GM23338 (cell line): ENCODE measurements around the gene SHISAL1. TPM values are rescaled to one million over a fixed set of nuclear protein-coding genes. Genes with fewer than 3 reads are reported as not detected.

Experiments used
- ATAC-seq: fragments of 200-7000 bp; cut with Tn5 transposase; 3 replicates; pipeline ENCODE4 v1.9.1; 2020
- DNase-seq: peaks from one replicate; pipeline ENCODE4 v3.0.0-alpha.2; 2015; ENCODE audit warnings: low spot score
- H2AFZ ChIP-seq: fragments of 200-600 bp; sonication (generic); 2 replicates; pipeline ENCODE4 v1.8.0; 2016; ENCODE audit warnings: antibody characterized with exemption, mild to moderate bottlenecking, moderate library complexity
- H3F3A ChIP-seq: fragments of 200-600 bp; sonication (generic); replicated peaks from 2 replicates; pipeline ENCODE4 v1.8.0; 2017; ENCODE audit warnings: antibody characterized with exemption, mixed run types, low read depth
- H3K27ac ChIP-seq: fragments of 200-600 bp; sonication (generic); 2 replicates; pipeline ENCODE4 v1.6.1; 2016; ENCODE audit warnings: low read depth
- H3K27me3 ChIP-seq: fragments of 200-600 bp; sonication (generic); 2 replicates; pipeline ENCODE4 v1.8.0; 2016; ENCODE audit warnings: mild to moderate bottlenecking, mixed run types, moderate library complexity; ENCODE audit not compliant: insufficient read depth
- H3K36me3 ChIP-seq: fragments of 200-600 bp; sonication (generic); 2 replicates; pipeline ENCODE4 v1.8.0; 2016; ENCODE audit warnings: mild to moderate bottlenecking; ENCODE audit not compliant: insufficient read depth
- H3K4me1 ChIP-seq: fragments of 200-600 bp; sonication (generic); 2 replicates; pipeline ENCODE4 v1.8.0; 2016; ENCODE audit warnings: mild to moderate bottlenecking, moderate library complexity; ENCODE audit not compliant: insufficient read depth
- H3K4me2 ChIP-seq: fragments of 200-600 bp; sonication (generic); 2 replicates; pipeline ENCODE4 v1.7.1; 2017; ENCODE audit warnings: mixed run types
- H3K4me3 ChIP-seq: fragments of 200-600 bp; sonication (generic); 2 replicates; pipeline ENCODE4 v1.6.1; 2016; ENCODE audit warnings: mixed run types
- H3K79me2 ChIP-seq: fragments of 200-600 bp; sonication (generic); replicated peaks from 2 replicates; pipeline ENCODE4 v1.8.0; 2017; ENCODE audit warnings: mild to moderate bottlenecking; ENCODE audit not compliant: insufficient read depth
- H3K9me2 ChIP-seq: fragments of 200-600 bp; sonication (generic); 2 replicates; pipeline ENCODE4 v1.8.0; 2017; ENCODE audit not compliant: insufficient read depth
- H4K20me1 ChIP-seq: fragments of 200-600 bp; sonication (generic); replicated peaks from 2 replicates; pipeline ENCODE4 v1.8.0; 2017; ENCODE audit warnings: mild to moderate bottlenecking; ENCODE audit not compliant: insufficient read depth
- H3K27ac Mint-ChIP-seq: 2 replicates; pipeline ENCODE4 v1.8.0; 2020; ENCODE audit warnings: inconsistent platforms, mild to moderate bottlenecking, moderate library complexity, mixed read lengths
- H3K27me3 Mint-ChIP-seq: 3 replicates; pipeline ENCODE4 v1.8.0; 2022; ENCODE audit warnings: low read depth, mild to moderate bottlenecking, moderate library complexity, mixed read lengths, inconsistent platforms; ENCODE audit not compliant: insufficient read depth, poor library complexity
- H3K36me3 Mint-ChIP-seq: 3 replicates; pipeline ENCODE4 v1.8.0; 2021; ENCODE audit warnings: low read depth, mild to moderate bottlenecking, inconsistent platforms, moderate library complexity, mixed read lengths
- H3K4me1 Mint-ChIP-seq: 3 replicates; pipeline ENCODE4 v1.8.0; 2020; ENCODE audit warnings: mild to moderate bottlenecking, inconsistent platforms, mixed read lengths
- H3K4me3 Mint-ChIP-seq: 3 replicates; pipeline ENCODE4 v1.8.0; 2021; ENCODE audit warnings: moderate library complexity, mild to moderate bottlenecking, inconsistent platforms, mixed read lengths
- H3K9me3 Mint-ChIP-seq: 3 replicates; pipeline ENCODE4 v1.8.0; 2020; ENCODE audit warnings: moderate library complexity, mild to moderate bottlenecking, inconsistent platforms, mixed read lengths
- CREB1 ChIP-seq: fragments of 250-450 bp; sonication (Bioruptor Pico); IDR thresholded peaks from 2 replicates; pipeline ENCODE4 v1.5.0; 2020; ENCODE audit warnings: low read depth, mild to moderate bottlenecking, moderate library complexity
- EZH2 ChIP-seq: fragments of 200-600 bp; sonication (generic); IDR thresholded peaks from one replicate; pipeline ENCODE4 v1.8.0; 2017; ENCODE audit warnings: antibody characterized with exemption, mild to moderate bottlenecking, low read depth; ENCODE audit not compliant: unreplicated experiment
- EZH2phosphoT487 ChIP-seq: fragments of 200-600 bp; sonication (generic); IDR thresholded peaks from one replicate; pipeline ENCODE4 v1.8.1; 2018; ENCODE audit warnings: antibody characterized with exemption; ENCODE audit not compliant: unreplicated experiment
- JUNB ChIP-seq: IDR thresholded peaks from one replicate; pipeline ENCODE4 v1.6.1; 2016; ENCODE audit warnings: antibody characterized with exemption; ENCODE audit not compliant: unreplicated experiment
- POLR2AphosphoS5 ChIP-seq: IDR thresholded peaks from 2 replicates; pipeline ENCODE4 v1.6.1; 2016; ENCODE audit warnings: antibody characterized with exemption, low read depth
- STAT1 ChIP-seq: IDR thresholded peaks from one replicate; pipeline ENCODE4 v1.6.1; 2016; ENCODE audit warnings: antibody characterized with exemption; ENCODE audit not compliant: unreplicated experiment
- ZNF114 ChIP-seq: fragments of 250-450 bp; sonication (Bioruptor Pico); IDR thresholded peaks from 2 replicates; pipeline ENCODE4 v1.5.0; 2020; ENCODE audit warnings: mild to moderate bottlenecking, moderate library complexity
- ZNF331 ChIP-seq: fragments of 250-450 bp; sonication (Bioruptor Pico); IDR thresholded peaks from 2 replicates; pipeline ENCODE4 v1.5.0; 2020; ENCODE audit warnings: low read depth, mild to moderate bottlenecking, moderate library complexity
- polyA plus RNA-seq: library from polyadenylated mRNA; unstranded; fragments of >200 nt; fragmentation: Nextera tagmentation; extraction: Ambion mirVana; gene quantifications from 2 replicates; pipeline ENCODE4 v1.2.1, GENCODE V29; 2016
- total RNA-seq: library from RNA; depleted of rRNA; stranded (reverse); fragments of >200 nt; shearing (Covaris generic); gene quantifications from 2 replicates; pipeline ENCODE4 v1.2.3, GENCODE V29; 2014
- TF ChIP-seq, protein P1 (sequence below): IDR thresholded peaks from one replicate; pipeline ENCODE4 v1.6.1; 2018; ENCODE audit warnings: antibody characterized with exemption; ENCODE audit not compliant: unreplicated experiment
- TF ChIP-seq, protein P2 (sequence below): IDR thresholded peaks from 2 replicates; pipeline ENCODE4 v1.6.1; 2016; ENCODE audit warnings: antibody characterized with exemption
- TF ChIP-seq, protein P3 (sequence below), 2 experiments: fragments of 200-600 bp in 1 of 2; sonication (generic) in 1 of 2; conservative IDR thresholded peaks; 2 replicates each; pipeline versions ENCODE4 v1.5.1 to v1.6.1; 2016 to 2017; ENCODE audit warnings: antibody characterized with exemption in 2 of 2, low read depth in 2 of 2, mild to moderate bottlenecking in 2 of 2, moderate library complexity in 1 of 2
- TF ChIP-seq, protein P4 (sequence below): fragments of 250-450 bp; sonication (Bioruptor Pico); IDR thresholded peaks from 2 replicates; pipeline ENCODE4 v1.5.0; 2020; ENCODE audit warnings: mild to moderate bottlenecking, moderate library complexity

Gene SHISAL1
- total and polyA plus RNA-seq, 2 experiments from 2014 or later = 0.71 to 3.4 TPM

DNA sequence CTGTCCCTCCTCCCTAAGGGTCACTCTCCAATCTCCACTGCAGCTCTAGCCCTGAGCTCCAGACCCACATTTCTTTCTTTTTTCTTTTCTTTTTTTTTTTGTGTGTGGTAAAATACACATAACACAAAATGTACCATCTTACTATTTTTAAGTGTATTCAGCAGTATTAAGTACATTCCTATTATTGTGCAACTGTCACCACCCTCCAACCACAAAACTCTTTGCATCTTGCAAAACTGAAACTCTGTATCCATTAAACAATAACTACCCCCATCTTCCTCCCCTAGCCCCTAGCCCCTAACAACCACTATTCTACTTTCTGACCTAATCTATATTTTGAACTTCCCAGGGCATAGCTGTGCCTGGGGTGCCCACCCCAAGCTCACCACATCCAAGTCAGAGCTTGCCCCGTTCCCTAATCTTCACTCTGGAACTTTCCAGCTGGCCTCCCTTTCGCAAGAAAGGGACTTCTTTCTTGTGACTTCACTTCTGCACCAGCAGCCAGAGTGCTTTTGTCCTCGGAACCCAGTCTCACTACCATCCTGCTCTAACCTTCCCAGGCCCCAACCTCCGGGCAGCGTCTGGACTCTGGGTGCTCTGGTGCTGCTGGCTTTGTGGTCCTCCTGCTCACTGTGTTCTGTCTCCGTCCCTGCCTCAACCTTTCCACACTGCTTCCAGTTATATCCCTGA, 101.3 kb downstream of the SHISAL1 start (continued):
- TF ChIP-seq EZH2 (no peak), ZNF331 (CRISPR knock-in tag) (no peak), ZNF114 (CRISPR knock-in tag) (no peak), EZH2phosphoT487 (no peak), JUNB (no peak), STAT1 (no peak), CREB1 (CRISPR knock-in tag) (no peak)
- TF ChIP-seq, protein P1, sequence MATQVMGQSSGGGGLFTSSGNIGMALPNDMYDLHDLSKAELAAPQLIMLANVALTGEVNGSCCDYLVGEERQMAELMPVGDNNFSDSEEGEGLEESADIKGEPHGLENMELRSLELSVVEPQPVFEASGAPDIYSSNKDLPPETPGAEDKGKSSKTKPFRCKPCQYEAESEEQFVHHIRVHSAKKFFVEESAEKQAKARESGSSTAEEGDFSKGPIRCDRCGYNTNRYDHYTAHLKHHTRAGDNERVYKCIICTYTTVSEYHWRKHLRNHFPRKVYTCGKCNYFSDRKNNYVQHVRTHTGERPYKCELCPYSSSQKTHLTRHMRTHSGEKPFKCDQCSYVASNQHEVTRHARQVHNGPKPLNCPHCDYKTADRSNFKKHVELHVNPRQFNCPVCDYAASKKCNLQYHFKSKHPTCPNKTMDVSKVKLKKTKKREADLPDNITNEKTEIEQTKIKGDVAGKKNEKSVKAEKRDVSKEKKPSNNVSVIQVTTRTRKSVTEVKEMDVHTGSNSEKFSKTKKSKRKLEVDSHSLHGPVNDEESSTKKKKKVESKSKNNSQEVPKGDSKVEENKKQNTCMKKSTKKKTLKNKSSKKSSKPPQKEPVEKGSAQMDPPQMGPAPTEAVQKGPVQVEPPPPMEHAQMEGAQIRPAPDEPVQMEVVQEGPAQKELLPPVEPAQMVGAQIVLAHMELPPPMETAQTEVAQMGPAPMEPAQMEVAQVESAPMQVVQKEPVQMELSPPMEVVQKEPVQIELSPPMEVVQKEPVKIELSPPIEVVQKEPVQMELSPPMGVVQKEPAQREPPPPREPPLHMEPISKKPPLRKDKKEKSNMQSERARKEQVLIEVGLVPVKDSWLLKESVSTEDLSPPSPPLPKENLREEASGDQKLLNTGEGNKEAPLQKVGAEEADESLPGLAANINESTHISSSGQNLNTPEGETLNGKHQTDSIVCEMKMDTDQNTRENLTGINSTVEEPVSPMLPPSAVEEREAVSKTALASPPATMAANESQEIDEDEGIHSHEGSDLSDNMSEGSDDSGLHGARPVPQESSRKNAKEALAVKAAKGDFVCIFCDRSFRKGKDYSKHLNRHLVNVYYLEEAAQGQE = no peak
- TF ChIP-seq, protein P2, sequence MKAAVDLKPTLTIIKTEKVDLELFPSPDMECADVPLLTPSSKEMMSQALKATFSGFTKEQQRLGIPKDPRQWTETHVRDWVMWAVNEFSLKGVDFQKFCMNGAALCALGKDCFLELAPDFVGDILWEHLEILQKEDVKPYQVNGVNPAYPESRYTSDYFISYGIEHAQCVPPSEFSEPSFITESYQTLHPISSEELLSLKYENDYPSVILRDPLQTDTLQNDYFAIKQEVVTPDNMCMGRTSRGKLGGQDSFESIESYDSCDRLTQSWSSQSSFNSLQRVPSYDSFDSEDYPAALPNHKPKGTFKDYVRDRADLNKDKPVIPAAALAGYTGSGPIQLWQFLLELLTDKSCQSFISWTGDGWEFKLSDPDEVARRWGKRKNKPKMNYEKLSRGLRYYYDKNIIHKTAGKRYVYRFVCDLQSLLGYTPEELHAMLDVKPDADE = no peak
- TF ChIP-seq, protein P3, sequence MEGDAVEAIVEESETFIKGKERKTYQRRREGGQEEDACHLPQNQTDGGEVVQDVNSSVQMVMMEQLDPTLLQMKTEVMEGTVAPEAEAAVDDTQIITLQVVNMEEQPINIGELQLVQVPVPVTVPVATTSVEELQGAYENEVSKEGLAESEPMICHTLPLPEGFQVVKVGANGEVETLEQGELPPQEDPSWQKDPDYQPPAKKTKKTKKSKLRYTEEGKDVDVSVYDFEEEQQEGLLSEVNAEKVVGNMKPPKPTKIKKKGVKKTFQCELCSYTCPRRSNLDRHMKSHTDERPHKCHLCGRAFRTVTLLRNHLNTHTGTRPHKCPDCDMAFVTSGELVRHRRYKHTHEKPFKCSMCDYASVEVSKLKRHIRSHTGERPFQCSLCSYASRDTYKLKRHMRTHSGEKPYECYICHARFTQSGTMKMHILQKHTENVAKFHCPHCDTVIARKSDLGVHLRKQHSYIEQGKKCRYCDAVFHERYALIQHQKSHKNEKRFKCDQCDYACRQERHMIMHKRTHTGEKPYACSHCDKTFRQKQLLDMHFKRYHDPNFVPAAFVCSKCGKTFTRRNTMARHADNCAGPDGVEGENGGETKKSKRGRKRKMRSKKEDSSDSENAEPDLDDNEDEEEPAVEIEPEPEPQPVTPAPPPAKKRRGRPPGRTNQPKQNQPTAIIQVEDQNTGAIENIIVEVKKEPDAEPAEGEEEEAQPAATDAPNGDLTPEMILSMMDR (conservative IDR thresholded peaks at IDR 0.05; ENCODE audit: low read depth in 2 of 2) = no peak

DNA sequence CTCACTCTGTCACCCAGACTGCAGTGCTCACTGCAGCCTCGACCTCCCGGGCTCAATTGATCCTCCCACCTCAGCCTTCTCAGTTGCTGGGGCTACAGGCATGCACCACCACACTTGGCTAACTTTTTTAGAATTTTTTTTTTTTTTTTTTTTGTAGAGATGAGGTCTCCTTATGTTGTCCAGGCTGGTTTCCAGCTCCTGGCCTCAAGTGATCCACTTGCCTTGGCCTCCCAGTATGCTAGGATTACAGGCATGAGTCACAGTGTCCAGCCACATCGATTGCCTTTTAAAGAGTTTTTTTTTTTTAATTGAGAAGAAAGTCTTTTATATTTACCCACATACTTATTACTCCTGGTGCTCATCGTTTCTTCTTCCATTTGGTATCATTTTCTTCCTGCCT, 102.0 kb downstream of the SHISAL1 start:
- no peak overlapping the region for H3K27ac ChIP-seq
- no peaks in the 10 kb centered on the region for H3K36me3 ChIP-seq
- no peaks in the 10 kb centered on the region for H3F3A ChIP-seq
- H3K9me2 ChIP-seq = no peaks in the 10 kb centered on the region; the same call in 1 of the 2 replicates
- H3K36me3 Mint-ChIP-seq = no peaks in the 10 kb centered on the region
- no peak for DNase-seq
- H3K4me3 Mint-ChIP-seq = no peak overlapping the region
- H2AFZ ChIP-seq = no peak overlapping the region
- no peaks in the 10 kb centered on the region for H4K20me1 ChIP-seq
- peaks cover 3% of the 10 kb centered on the region; the same call in 1 of the 3 replicates for H3K9me3 Mint-ChIP-seq
- no peak for ATAC-seq
- no peak overlapping the region for H3K4me2 ChIP-seq
- no peaks in the 10 kb centered on the region for H3K27me3 ChIP-seq
- H3K27ac Mint-ChIP-seq = no peak overlapping the region
- H3K79me2 ChIP-seq = no peaks in the 10 kb centered on the region
- H3K4me1 ChIP-seq = no peaks in the 10 kb centered on the region
- H3K27me3 Mint-ChIP-seq = peaks cover 5% of the 10 kb centered on the region
- H3K4me1 Mint-ChIP-seq = no peaks in the 10 kb centered on the region; the same call in 2 of the 3 replicates
- no peak overlapping the region for H3K4me3 ChIP-seq
- no peak for TF ChIP-seq EZH2phosphoT487
- no peak for TF ChIP-seq POLR2AphosphoS5
- TF ChIP-seq STAT1 = no peak
- no peak for TF ChIP-seq ZNF331 (CRISPR knock-in tag)
- TF ChIP-seq ZNF114 (CRISPR knock-in tag) = no peak
- TF ChIP-seq, protein P4, sequence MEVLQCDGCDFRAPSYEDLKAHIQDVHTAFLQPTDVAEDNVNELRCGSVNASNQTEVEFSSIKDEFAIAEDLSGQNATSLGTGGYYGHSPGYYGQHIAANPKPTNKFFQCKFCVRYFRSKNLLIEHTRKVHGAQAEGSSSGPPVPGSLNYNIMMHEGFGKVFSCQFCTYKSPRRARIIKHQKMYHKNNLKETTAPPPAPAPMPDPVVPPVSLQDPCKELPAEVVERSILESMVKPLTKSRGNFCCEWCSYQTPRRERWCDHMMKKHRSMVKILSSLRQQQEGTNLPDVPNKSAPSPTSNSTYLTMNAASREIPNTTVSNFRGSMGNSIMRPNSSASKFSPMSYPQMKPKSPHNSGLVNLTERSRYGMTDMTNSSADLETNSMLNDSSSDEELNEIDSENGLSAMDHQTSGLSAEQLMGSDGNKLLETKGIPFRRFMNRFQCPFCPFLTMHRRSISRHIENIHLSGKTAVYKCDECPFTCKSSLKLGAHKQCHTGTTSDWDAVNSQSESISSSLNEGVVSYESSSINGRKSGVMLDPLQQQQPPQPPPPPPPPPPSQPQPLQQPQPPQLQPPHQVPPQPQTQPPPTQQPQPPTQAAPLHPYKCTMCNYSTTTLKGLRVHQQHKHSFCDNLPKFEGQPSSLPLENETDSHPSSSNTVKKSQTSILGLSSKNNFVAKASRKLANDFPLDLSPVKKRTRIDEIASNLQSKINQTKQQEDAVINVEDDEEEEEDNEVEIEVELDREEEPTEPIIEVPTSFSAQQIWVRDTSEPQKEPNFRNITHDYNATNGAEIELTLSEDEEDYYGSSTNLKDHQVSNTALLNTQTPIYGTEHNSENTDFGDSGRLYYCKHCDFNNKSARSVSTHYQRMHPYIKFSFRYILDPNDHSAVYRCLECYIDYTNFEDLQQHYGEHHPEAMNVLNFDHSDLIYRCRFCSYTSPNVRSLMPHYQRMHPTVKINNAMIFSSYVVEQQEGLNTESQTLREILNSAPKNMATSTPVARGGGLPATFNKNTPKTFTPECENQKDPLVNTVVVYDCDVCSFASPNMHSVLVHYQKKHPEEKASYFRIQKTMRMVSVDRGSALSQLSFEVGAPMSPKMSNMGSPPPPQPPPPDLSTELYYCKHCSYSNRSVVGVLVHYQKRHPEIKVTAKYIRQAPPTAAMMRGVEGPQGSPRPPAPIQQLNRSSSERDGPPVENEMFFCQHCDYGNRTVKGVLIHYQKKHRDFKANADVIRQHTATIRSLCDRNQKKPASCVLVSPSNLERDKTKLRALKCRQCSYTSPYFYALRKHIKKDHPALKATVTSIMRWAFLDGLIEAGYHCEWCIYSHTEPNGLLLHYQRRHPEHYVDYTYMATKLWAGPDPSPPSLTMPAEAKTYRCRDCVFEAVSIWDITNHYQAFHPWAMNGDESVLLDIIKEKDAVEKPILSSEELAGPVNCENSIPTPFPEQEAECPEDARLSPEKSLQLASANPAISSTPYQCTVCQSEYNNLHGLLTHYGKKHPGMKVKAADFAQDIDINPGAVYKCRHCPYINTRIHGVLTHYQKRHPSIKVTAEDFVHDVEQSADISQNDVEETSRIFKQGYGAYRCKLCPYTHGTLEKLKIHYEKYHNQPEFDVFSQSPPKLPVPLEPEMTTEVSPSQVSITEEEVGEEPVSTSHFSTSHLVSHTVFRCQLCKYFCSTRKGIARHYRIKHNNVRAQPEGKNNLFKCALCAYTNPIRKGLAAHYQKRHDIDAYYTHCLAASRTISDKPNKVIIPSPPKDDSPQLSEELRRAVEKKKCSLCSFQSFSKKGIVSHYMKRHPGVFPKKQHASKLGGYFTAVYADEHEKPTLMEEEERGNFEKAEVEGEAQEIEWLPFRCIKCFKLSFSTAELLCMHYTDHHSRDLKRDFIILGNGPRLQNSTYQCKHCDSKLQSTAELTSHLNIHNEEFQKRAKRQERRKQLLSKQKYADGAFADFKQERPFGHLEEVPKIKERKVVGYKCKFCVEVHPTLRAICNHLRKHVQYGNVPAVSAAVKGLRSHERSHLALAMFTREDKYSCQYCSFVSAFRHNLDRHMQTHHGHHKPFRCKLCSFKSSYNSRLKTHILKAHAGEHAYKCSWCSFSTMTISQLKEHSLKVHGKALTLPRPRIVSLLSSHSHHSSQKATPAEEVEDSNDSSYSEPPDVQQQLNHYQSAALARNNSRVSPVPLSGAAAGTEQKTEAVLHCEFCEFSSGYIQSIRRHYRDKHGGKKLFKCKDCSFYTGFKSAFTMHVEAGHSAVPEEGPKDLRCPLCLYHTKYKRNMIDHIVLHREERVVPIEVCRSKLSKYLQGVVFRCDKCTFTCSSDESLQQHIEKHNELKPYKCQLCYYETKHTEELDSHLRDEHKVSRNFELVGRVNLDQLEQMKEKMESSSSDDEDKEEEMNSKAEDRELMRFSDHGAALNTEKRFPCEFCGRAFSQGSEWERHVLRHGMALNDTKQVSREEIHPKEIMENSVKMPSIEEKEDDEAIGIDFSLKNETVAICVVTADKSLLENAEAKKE (CRISPR knock-in tag) = no peak
